Mesenchymal stem cell (in vitro differentiated cells and primary cell): ENCODE results near the gene FAM72B.
"Not testable (repeated sequence)": the region's sequence is repeated elsewhere in the genome, so short reads cannot be mapped to it uniquely, and the experiment has no call there.

ENCODE experiments used
- DNase-seq: peaks from one replicate; pipeline ENCODE4 v3.0.0-alpha.2; 2013
- H2AFZ ChIP-seq: one replicate; pipeline ENCODE4 v1.6.1; 2013; ENCODE audit warnings: low read depth, mild to moderate bottlenecking, control low read depth, inconsistent platforms, low read length, moderate library complexity
- H2AK5ac ChIP-seq: 2 replicates; pipeline ENCODE4 v1.6.1; 2013; ENCODE audit warnings: low read length, moderate library complexity, mild to moderate bottlenecking, inconsistent platforms; ENCODE audit not compliant: severe bottlenecking
- H2BK120ac ChIP-seq: one replicate; pipeline ENCODE4 v1.6.1; 2013; ENCODE audit warnings: low read depth, mild to moderate bottlenecking, inconsistent platforms, low read length, moderate library complexity
- H2BK12ac ChIP-seq, 2 experiments: one replicate each; pipeline ENCODE4 v1.6.1; 2013; ENCODE audit warnings: inconsistent platforms in 2 of 2, low read length in 2 of 2, mild to moderate bottlenecking in 2 of 2, moderate library complexity in 2 of 2, control low read depth in 1 of 2
- H2BK15ac ChIP-seq: one replicate; pipeline ENCODE4 v1.6.1; 2013; ENCODE audit warnings: mild to moderate bottlenecking, low read depth, inconsistent platforms; ENCODE audit not compliant: poor library complexity, severe bottlenecking
- H2BK5ac ChIP-seq: 2 replicates; pipeline ENCODE4 v1.6.1; 2013; ENCODE audit warnings: low read depth, mild to moderate bottlenecking, low read length, control low read depth, inconsistent platforms; ENCODE audit not compliant: poor library complexity, severe bottlenecking
- H3K14ac ChIP-seq, 2 experiments: one replicate each; pipeline ENCODE4 v1.6.1; 2013; ENCODE audit warnings: inconsistent platforms in 2 of 2, low read length in 2 of 2, control low read depth in 1 of 2, mild to moderate bottlenecking in 1 of 2, moderate library complexity in 1 of 2
- H3K18ac ChIP-seq, 2 experiments: one replicate each; pipeline ENCODE4 v1.6.1; 2013; ENCODE audit warnings: inconsistent platforms in 2 of 2, low read length in 2 of 2, control low read depth in 1 of 2, low read depth in 1 of 2, mild to moderate bottlenecking in 1 of 2
- H3K23ac ChIP-seq, 2 experiments: one replicate each; pipeline ENCODE4 v1.6.1; 2013; ENCODE audit warnings: inconsistent platforms in 2 of 2, low read length in 2 of 2, mild to moderate bottlenecking in 2 of 2, moderate library complexity in 2 of 2, control low read depth in 1 of 2
- H3K27ac ChIP-seq: 2 replicates; pipeline ENCODE4 v1.5.1; 2013; ENCODE audit warnings: mild to moderate bottlenecking, moderate library complexity, low read length, control low read depth, inconsistent platforms; ENCODE audit not compliant: poor library complexity, severe bottlenecking
- H3K27me3 ChIP-seq, 2 experiments: 2 replicates each; pipeline versions ENCODE4 v1.6.1 to v1.7.0; 2013; ENCODE audit warnings: low read length in 2 of 2, mild to moderate bottlenecking in 2 of 2, moderate library complexity in 2 of 2, control low read depth in 1 of 2, inconsistent platforms in 1 of 2; ENCODE audit not compliant: control insufficient read depth in 1 of 2, insufficient read depth in 1 of 2
- H3K36me3 ChIP-seq, 2 experiments: 2 replicates each; pipeline versions ENCODE4 v1.6.1 to v1.7.0; 2013; ENCODE audit warnings: low read length in 2 of 2, control low read depth in 1 of 2, inconsistent platforms in 1 of 2, low read depth in 1 of 2, mild to moderate bottlenecking in 1 of 2; ENCODE audit not compliant: insufficient read depth in 2 of 2, control insufficient read depth in 1 of 2
- H3K4ac ChIP-seq, 2 experiments: one replicate each; pipeline ENCODE4 v1.6.1; 2013; ENCODE audit warnings: inconsistent platforms in 2 of 2, low read length in 2 of 2, mild to moderate bottlenecking in 2 of 2, moderate library complexity in 2 of 2, control low read depth in 1 of 2, low read depth in 1 of 2
- H3K4me1 ChIP-seq: 2 replicates; pipeline ENCODE4 v1.6.1; 2013; ENCODE audit warnings: low read depth, low read length, control low read depth; ENCODE audit not compliant: control insufficient read depth, insufficient read depth
- H3K4me2 ChIP-seq: 2 replicates; pipeline ENCODE4 v1.6.1; 2013; ENCODE audit warnings: low read length, mild to moderate bottlenecking, inconsistent platforms; ENCODE audit not compliant: poor library complexity, severe bottlenecking
- H3K4me3 ChIP-seq, 2 experiments: 2 replicates each; pipeline versions ENCODE4 v1.5.1 to v1.7.0; 2013; ENCODE audit warnings: low read length in 2 of 2, mild to moderate bottlenecking in 2 of 2, control low read depth in 1 of 2, low read depth in 1 of 2; ENCODE audit not compliant: insufficient read depth in 1 of 2
- H3K79me1 ChIP-seq: replicated peaks from 2 replicates; pipeline ENCODE4 v1.6.1; 2013; ENCODE audit warnings: mild to moderate bottlenecking, control low read depth, low read length, inconsistent platforms; ENCODE audit not compliant: poor library complexity, severe bottlenecking
- H3K9ac ChIP-seq: 2 replicates; pipeline ENCODE4 v1.7.0; 2013; ENCODE audit warnings: mild to moderate bottlenecking, low read length, moderate library complexity
- H3K9me3 ChIP-seq: 2 replicates; pipeline ENCODE4 v1.7.0; 2013; ENCODE audit warnings: mild to moderate bottlenecking, low read length; ENCODE audit not compliant: control insufficient read depth
- H4K8ac ChIP-seq: one replicate; pipeline ENCODE4 v1.6.1; 2013; ENCODE audit warnings: inconsistent platforms, mild to moderate bottlenecking, low read length, moderate library complexity
- H4K91ac ChIP-seq: one replicate; pipeline ENCODE4 v1.6.1; 2013; ENCODE audit warnings: mild to moderate bottlenecking, low read length, inconsistent platforms
- WGBS: methylation state at CpG from one replicate; pipeline ENCODE4 v1.1.7; 2013; ENCODE audit warnings: mixed read lengths; 5-methylcytosine and 5-hydroxymethylcytosine counted together

Gene FAM72B

DNA sequence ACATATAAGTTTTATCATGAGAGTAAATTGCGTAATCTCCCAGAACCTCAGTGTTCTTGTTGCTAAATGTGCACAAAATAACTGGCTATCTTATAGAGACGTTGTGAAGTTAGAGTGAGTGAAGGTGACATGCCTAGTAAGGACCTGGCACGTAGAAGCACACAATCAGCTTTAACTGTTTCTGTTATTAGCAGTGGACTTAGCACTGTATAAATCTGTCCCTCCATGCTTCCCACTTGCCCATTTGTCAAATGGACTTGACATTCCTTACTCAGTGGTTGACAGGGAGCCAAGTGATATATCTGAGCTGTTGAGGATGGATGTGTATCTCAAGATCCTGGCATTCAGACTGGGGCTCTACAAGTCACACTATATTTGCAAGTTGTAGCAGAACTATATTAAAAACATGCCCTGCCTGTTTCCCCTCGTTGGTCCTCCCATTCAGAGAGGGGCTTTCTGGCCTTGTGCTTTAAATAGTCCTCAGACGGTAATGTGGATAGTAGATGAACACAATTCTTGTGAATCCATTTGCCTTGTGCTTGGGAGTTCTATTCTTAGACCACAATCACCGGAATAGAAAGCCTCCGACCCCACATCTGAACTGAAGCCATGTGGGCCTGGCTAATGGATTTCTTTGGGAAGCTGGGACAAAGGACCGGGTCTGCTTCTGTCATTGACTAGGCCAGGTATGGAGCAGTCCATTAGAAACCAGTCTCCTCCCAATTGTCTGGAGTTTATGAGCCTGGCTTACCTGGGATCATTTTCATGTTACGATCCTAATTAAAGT, 43.6 kb upstream of the FAM72B start:
- H3K9ac ChIP-seq, H3K4me1 ChIP-seq, H3K27ac ChIP-seq, H3K14ac ChIP-seq, H3K4me3 ChIP-seq, DNase-seq, H3K9me3 ChIP-seq, H2BK120ac ChIP-seq, H3K79me1 ChIP-seq, H3K4ac ChIP-seq, H2AK5ac ChIP-seq, H2BK12ac ChIP-seq, H3K23ac ChIP-seq, H3K27me3 ChIP-seq, H2AFZ ChIP-seq, H4K8ac ChIP-seq, H2BK5ac ChIP-seq, H2BK15ac ChIP-seq, H3K18ac ChIP-seq, H4K91ac ChIP-seq, H3K4me2 ChIP-seq, H3K36me3 ChIP-seq: not testable (repeated sequence)
- WGBS = no CpG with 5 or more reads among the region's 9 CpGs

DNA sequence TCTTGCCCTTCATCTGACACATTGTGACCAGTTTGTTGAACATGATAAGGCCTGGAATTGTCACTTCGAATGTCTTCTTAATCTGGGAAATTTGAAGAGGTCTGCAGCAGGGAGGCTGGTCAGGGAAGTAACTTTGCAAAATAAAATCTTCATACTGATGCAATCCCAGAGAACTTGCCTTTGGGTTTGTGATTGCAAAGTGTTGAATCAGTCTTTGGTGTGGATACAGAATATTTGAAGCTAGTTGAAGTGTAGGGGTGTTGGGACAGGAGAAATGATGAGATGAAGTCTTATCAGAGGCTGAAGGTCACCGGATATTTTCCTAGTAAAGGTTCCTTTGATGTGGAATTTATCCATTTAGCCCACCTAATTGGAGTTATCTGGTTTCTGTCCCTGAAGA, 42.8 kb upstream of the FAM72B start:
- WGBS = no CpG with 5 or more reads among the region's 2 CpGs
- H2BK120ac ChIP-seq, H2BK15ac ChIP-seq, H3K27me3 ChIP-seq, H3K9ac ChIP-seq, H4K91ac ChIP-seq, H2AFZ ChIP-seq, H3K9me3 ChIP-seq, H3K4me3 ChIP-seq, H3K36me3 ChIP-seq, H2AK5ac ChIP-seq, H4K8ac ChIP-seq, H3K18ac ChIP-seq, H3K23ac ChIP-seq, H3K4me1 ChIP-seq, H2BK12ac ChIP-seq, DNase-seq, H2BK5ac ChIP-seq, H3K79me1 ChIP-seq, H3K27ac ChIP-seq, H3K4ac ChIP-seq, H3K4me2 ChIP-seq, H3K14ac ChIP-seq: not testable (repeated sequence)

DNA sequence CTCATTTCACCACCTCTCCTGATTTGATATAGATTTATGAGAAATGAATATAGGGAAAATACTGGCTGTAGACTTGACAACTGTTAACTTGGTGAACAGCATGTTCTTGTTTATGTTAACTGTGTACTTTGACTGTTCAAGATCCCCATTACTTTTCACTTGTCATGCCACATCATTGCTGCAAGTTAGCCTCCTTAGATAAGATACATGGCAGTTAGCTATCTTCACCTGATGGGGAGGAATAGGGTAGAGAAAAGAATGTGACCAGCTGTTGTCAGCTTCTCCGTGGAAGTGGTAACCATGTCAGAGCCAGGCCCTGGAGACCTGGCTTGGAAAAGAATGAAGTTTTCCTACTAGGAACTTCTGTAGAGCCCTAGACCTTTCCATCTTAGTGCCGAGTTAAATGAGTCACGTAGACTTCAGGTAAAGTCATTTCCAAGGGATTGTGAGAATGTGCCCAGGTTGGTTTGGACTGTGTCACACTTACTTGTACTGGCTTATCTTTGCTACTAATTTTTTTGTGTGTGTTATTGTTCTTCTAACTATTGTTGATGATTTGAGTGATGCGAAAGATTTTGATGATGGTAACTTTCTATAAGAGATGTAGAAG, 42.3 kb upstream of the FAM72B start:
- not testable (repeated sequence) for H3K4me1 ChIP-seq, H3K18ac ChIP-seq, H2AK5ac ChIP-seq, H2AFZ ChIP-seq, H2BK5ac ChIP-seq, H3K27ac ChIP-seq, H3K79me1 ChIP-seq, H3K4ac ChIP-seq, H3K36me3 ChIP-seq, H3K9me3 ChIP-seq, H3K23ac ChIP-seq, H3K4me3 ChIP-seq, H3K4me2 ChIP-seq, H2BK15ac ChIP-seq, H3K27me3 ChIP-seq, H4K8ac ChIP-seq, H3K9ac ChIP-seq, H3K14ac ChIP-seq, DNase-seq, H2BK12ac ChIP-seq, H4K91ac ChIP-seq, H2BK120ac ChIP-seq
- no CpG with 5 or more reads among the region's 4 CpGs for WGBS

DNA sequence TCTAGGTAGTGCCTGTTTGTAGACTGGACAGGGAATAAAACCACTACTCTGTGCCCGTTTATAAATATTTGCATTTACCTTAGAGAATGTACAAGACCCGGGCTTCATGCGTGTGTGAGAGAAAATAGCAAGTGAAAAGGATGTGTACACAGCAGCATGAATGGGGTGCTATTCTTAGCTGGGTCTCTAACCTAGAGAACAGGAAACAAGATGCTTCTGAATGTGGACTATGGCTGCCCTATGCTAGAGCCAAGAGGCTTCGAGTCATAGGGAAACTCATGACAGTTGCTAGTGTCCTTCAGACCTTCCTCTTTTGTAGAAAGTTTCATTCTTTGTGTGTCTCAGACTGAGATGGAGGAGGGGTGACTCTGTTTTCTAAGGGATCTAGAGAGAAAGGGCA, 40.6 kb upstream of the FAM72B start:
- not testable (repeated sequence) for H3K27ac ChIP-seq, H3K23ac ChIP-seq, H3K4me3 ChIP-seq, H3K4ac ChIP-seq, H2AFZ ChIP-seq, H3K4me1 ChIP-seq, H2AK5ac ChIP-seq, H2BK5ac ChIP-seq, H3K9ac ChIP-seq, H3K27me3 ChIP-seq, H2BK15ac ChIP-seq, H3K4me2 ChIP-seq, H2BK120ac ChIP-seq, H3K14ac ChIP-seq, H3K9me3 ChIP-seq, DNase-seq, H2BK12ac ChIP-seq, H3K79me1 ChIP-seq, H4K91ac ChIP-seq, H3K36me3 ChIP-seq, H3K18ac ChIP-seq, H4K8ac ChIP-seq
- no CpG with 5 or more reads among the region's 4 CpGs for WGBS
